BLaER1 (cell line): ENCODE measurements around the gene STX1A.

Experiments
- H3K27ac ChIP-seq: shearing (Covaris generic); formaldehyde crosslinking; 2 replicates; pipeline ENCODE4 v1.8.1; 2022
- H3K27me3 ChIP-seq: shearing (Covaris generic); formaldehyde crosslinking; 2 replicates; pipeline ENCODE4 v1.8.1; 2022
- H3K36me3 ChIP-seq: shearing (Covaris generic); formaldehyde crosslinking; 2 replicates; pipeline ENCODE4 v1.8.1; 2022
- H3K4me1 ChIP-seq: shearing (Covaris generic); formaldehyde crosslinking; 2 replicates; pipeline ENCODE4 v1.8.1; 2022
- H3K4me2 ChIP-seq: shearing (Covaris generic); formaldehyde crosslinking; 2 replicates; pipeline ENCODE4 v1.8.1; 2022
- H3K4me3 ChIP-seq: shearing (Covaris generic); formaldehyde crosslinking; 2 replicates; pipeline ENCODE4 v1.8.1; 2022
- H3K9ac ChIP-seq: shearing (Covaris generic); formaldehyde crosslinking; 2 replicates; pipeline ENCODE4 v1.8.1; 2022
- H3K9me3 ChIP-seq: shearing (Covaris generic); formaldehyde crosslinking; 2 replicates; pipeline ENCODE4 v1.8.1; 2022
- H4K20me1 ChIP-seq: shearing (Covaris generic); formaldehyde crosslinking; 2 replicates; pipeline ENCODE4 v1.8.1; 2022
- Cebpa-rat ChIP-seq: shearing (Covaris generic); IDR thresholded peaks from 2 replicates; pipeline ENCODE4 v1.8.1; 2022

The STX1A gene

DNA sequence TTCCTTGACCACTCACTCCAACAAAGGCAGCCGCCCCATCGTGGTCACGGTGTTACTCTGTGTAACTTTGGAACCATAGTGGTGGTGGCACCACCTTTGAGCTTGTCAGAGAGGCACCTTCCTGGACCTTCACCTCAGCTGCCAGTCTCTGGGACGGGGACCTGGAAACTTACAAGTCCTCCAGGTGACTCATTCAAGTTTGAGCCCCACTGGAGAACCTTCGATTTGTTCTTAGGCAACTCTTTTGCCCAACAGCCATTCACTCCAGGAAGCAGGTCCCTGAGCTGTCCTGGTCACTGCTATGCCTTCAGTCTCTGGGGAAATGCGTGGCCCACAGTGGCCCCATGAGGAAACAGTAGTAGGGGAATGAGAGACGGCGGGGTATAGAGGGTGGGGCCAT, 17.2 kb downstream of the STX1A start:
- Histone ChIP-seq H3K9me3 (no peaks in the 10 kb centered on the region), H3K27me3 (no peaks in the 10 kb centered on the region), H3K27ac (no peak overlapping the region), H3K4me1 (peaks cover 77% of the 10 kb centered on the region), H4K20me1 (peaks cover 65% of the 10 kb centered on the region), H3K4me2 (peak overlapping the region; percentile 94), H3K36me3 (peaks cover 27% of the 10 kb centered on the region), H3K9ac (no peak overlapping the region), H3K4me3 (no peak overlapping the region)
- no peak for TF ChIP-seq Cebpa-rat

DNA sequence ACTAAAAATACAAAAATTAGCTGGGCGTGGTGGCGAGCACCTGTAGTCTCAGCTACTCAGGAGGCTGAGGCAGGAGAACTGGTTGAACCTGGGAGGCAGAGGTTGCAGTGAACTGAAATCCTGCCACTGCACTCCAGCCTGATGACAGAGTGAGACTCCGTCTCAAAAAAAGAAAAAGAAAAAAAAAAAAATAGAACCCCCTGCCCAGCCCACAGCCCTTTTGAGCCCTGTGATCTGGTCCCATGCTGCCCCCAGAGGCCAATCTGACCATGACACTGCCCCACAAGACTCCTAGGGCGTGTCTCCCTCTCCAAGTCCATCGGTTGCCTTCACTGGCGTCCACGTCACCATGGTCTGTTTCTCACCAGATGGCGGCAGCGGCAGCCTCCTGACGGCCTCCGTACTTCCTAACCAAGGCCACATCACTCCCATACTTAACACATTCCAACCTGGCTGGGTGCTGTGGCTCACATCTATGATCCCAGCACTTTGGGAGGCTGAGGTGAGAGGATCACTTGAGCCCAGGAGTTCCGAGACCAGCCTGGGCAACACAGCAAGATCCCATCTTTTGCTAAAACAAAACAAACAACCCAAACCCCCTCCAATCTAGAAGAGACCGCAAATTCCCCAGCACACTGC, 18.0 kb downstream of the STX1A start:
- H4K20me1 ChIP-seq, result peaks cover 72% of the 10 kb centered on the region
- H3K27me3 ChIP-seq, result no peaks in the 10 kb centered on the region
- no peaks in the 10 kb centered on the region for H3K9me3 ChIP-seq
- H3K4me1 ChIP-seq, result peaks cover 70% of the 10 kb centered on the region
- peak overlapping the region; percentile 94 for H3K4me2 ChIP-seq
- no peak for TF ChIP-seq Cebpa-rat
- H3K27ac ChIP-seq, result no peak overlapping the region
- no peak overlapping the region for H3K9ac ChIP-seq
- H3K36me3 ChIP-seq, result peaks cover 35% of the 10 kb centered on the region
- H3K4me3 ChIP-seq, result no peak overlapping the region

DNA sequence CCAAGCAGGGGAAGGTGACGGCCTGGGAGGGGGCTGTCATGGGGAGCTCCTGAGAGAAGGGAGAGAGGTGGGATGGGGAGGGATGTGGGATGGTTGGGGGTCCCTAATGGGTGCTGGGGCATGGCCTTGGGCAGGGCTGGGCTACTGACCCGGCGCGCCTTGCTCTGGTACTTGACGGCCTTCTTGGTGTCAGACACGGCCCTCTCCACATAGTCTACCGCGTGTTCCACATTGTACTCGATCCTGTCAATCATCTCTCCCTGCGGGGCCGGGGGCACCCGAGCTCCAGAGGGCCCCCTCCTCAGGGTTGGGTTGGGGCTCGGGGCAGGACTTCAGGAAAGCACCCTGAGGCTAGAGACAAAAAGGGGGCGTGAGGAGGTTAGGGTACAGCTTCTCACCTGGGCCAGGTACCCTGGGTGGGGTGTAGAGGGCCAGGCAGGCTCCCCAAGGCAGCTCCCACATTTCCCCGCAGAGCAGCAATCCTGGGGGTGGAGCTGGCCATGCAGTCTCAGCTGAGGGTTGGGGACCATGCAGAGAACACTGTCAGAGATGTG, 18.8 kb downstream of the STX1A start:
- H3K27me3 ChIP-seq, result no peaks in the 10 kb centered on the region
- H3K4me2 ChIP-seq, result no peak overlapping the region; the same call in 1 of the 2 replicates
- H3K27ac ChIP-seq, result no peak overlapping the region
- no peak overlapping the region for H3K9ac ChIP-seq
- peaks cover 66% of the 10 kb centered on the region for H3K4me1 ChIP-seq
- H3K9me3 ChIP-seq, result no peaks in the 10 kb centered on the region
- TF ChIP-seq Cebpa-rat, result no peak
- no peak overlapping the region for H3K4me3 ChIP-seq
- peaks cover 43% of the 10 kb centered on the region for H3K36me3 ChIP-seq
- H4K20me1 ChIP-seq, result peaks cover 80% of the 10 kb centered on the region

DNA sequence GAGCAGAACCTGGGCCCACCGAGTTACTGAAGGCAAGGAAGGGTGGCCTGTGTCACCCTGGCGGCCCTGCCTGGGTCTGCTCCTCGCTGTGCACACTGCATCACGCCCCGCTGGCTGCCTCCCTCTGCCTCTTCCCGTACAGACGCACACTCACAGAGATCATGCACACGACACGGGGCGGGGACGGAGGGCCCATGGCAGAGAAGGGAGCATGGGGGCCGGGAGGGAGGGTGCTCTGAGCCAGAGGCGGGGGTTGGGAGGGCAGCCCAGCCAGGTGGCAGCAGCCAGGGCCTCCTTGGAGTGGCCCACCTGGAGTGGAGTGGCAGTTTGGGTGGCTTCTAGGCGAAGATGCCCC, 19.4 kb downstream of the STX1A start:
- Histone ChIP-seq H4K20me1 (peaks cover 87% of the 10 kb centered on the region), H3K9ac (no peak overlapping the region), H3K36me3 (peaks cover 49% of the 10 kb centered on the region), H3K4me1 (peaks cover 66% of the 10 kb centered on the region), H3K9me3 (no peaks in the 10 kb centered on the region), H3K4me2 (peak overlapping the region; percentile 64), H3K27ac (no peak overlapping the region), H3K27me3 (no peaks in the 10 kb centered on the region), H3K4me3 (no peak overlapping the region)
- no peak for TF ChIP-seq Cebpa-rat

DNA sequence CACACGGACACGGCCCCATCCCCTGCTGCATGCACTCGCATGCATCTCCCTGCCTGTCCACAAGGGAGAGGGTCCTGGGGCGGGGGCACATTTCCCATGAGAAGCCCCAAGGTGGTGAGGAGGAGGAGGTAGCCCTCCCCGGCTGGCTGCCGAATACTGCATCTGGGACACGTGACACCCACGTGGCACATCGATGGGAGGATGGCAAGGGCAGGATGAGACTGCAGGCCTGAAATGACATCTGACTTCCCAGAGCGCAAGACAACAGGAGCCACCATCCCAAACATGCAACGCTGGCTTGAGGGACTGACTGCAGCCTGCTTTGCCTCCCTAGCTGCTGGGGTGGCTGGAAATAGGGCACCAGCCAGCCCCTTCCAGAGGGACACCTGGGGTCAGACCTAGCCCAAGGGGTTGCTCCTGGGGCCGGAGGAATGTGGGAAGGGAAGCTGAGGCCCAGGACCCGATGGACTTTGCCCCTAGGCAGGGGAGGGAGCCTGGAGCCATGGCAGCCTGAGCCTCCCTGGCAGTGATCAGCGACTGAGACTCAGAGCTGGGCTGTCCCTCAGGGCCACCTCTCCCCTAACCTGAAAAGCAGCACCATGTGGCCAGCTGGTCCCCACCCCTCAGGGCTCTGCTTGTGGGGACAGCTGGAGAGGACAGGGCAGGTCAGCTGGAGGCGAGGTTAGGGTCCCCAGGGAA, 19.9 kb downstream of the STX1A start:
- Histone ChIP-seq H3K27ac (no peak overlapping the region), H3K4me3 (no peak overlapping the region), H3K27me3 (no peaks in the 10 kb centered on the region), H3K9me3 (no peaks in the 10 kb centered on the region), H3K4me1 (peaks cover 66% of the 10 kb centered on the region), H4K20me1 (peaks cover 89% of the 10 kb centered on the region), H3K4me2 (peak overlapping the region; percentile 64), H3K36me3 (peaks cover 54% of the 10 kb centered on the region), H3K9ac (no peak overlapping the region)
- no peak for TF ChIP-seq Cebpa-rat

DNA sequence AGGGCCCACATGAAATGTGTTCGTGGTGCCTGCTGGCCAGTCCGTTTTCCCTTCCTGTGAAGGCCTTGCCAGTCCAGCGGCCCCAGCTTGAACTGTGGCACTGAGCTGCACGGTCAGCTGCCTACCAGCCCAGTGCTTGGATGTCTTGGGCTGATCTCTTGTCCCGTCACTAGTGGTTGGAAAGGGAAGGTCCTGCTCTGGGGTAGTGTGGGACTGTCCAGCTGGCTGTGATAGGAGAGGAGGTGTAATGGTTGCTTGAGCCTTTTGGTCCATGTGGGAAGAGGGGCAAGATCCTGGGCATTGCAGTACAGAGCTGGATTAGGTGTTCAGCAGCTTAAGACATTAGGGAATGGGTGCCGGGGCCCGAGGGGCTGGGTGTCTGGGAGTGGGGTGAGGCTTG, 21.1 kb downstream of the STX1A start:
- no peak for TF ChIP-seq Cebpa-rat
- no peak overlapping the region for H3K4me3 ChIP-seq
- H4K20me1 ChIP-seq, result peaks cover 93% of the 10 kb centered on the region
- H3K4me2 ChIP-seq, result no peak overlapping the region
- H3K36me3 ChIP-seq, result peaks cover 65% of the 10 kb centered on the region
- H3K9me3 ChIP-seq, result no peaks in the 10 kb centered on the region
- no peaks in the 10 kb centered on the region for H3K27me3 ChIP-seq
- H3K27ac ChIP-seq, result no peak overlapping the region
- H3K4me1 ChIP-seq, result peaks cover 68% of the 10 kb centered on the region
- H3K9ac ChIP-seq, result no peak overlapping the region

DNA sequence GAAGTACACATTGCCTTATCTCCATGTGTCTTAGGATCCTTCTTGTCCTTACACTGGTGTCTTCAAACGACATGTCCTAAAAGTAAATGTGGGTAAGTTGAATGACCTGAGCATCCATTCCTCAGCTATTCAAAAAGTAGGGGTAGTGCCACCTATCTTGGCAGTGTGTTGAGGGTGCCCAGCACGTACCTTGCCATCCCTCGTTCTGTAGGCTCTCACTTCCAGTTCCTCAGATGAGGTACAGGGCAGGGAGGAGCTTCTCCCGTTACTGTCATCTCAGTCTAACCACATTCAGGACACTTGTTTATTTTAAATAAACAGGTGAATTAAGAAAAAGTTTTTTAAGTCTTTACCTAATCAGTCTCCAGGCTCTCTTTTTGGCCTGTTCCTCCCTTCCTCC, 23.1 kb downstream of the STX1A start:
- H3K4me1 ChIP-seq, result peaks cover 62% of the 10 kb centered on the region

DNA sequence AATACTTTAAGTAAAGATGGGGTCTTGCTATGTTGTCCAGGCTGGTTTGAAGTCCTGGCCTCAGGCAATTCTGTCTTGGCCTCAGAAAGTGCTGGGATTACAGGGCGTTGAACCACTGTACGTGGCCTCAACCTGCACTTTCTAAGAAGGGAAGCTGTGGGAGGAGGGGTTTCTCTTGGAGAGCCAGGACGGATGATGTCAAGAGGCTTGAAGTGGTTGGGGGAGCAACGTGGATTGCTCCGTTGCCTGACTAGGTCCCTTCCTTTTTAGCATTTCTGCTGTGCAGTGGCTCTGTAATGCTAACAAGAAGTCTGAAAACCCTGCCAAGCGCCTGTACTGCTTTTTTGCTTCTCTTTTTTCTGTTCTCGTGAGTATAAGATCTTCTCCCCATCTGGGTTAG, 28.8 kb downstream of the STX1A start:
- Histone ChIP-seq H3K27me3 (no peaks in the 10 kb centered on the region), H3K4me3 (no peak overlapping the region), H3K4me2 (no peak overlapping the region), H3K4me1 (peaks cover 36% of the 10 kb centered on the region), H3K9me3 (no peaks in the 10 kb centered on the region), H3K36me3 (peaks cover 98% of the 10 kb centered on the region), H4K20me1 (peaks cover 99% of the 10 kb centered on the region), H3K9ac (0 out of 2 replicates have a peak overlapping the region, but pooled peaks have one; percentile 19), H3K27ac (no peak overlapping the region)
- no peak for TF ChIP-seq Cebpa-rat

More for the DNA sequence above, 23.1 kb downstream of the STX1A start:
- Histone ChIP-seq H3K36me3 (peaks cover 86% of the 10 kb centered on the region), H3K4me3 (no peak overlapping the region), H3K9me3 (no peaks in the 10 kb centered on the region), H4K20me1 (peaks cover 97% of the 10 kb centered on the region), H3K9ac (no peak overlapping the region), H3K4me2 (no peak overlapping the region), H3K27me3 (no peaks in the 10 kb centered on the region), H3K27ac (no peak overlapping the region)
- no peak for TF ChIP-seq Cebpa-rat

DNA sequence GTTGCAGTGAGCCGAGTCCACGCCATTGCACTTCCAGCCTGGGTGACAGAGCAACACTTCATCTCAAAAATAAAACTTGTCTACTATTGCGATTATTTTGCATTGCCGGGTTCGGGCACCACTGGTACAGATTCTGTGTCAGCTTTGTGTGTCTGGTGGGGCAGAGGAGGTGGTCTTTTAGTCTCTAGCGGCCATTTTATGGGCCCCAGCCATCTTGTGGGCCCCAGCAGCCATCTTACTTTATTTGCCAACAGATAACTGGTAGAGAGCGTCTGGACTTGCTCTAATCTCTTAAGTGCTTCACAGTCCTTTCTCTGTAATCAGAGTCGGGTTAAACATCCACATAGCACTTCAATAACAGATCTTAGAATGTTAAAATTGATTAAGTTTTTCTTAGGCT, 31.2 kb downstream of the STX1A start:
- Histone ChIP-seq H3K4me2 (no peak overlapping the region), H3K9me3 (no peaks in the 10 kb centered on the region), H3K4me1 (peaks cover 29% of the 10 kb centered on the region), H3K27ac (no peak overlapping the region), H4K20me1 (peaks cover 86% of the 10 kb centered on the region), H3K9ac (no peak overlapping the region), H3K36me3 (peaks cover 79% of the 10 kb centered on the region), H3K27me3 (no peaks in the 10 kb centered on the region), H3K4me3 (no peak overlapping the region)
- TF ChIP-seq Cebpa-rat, result no peak

DNA sequence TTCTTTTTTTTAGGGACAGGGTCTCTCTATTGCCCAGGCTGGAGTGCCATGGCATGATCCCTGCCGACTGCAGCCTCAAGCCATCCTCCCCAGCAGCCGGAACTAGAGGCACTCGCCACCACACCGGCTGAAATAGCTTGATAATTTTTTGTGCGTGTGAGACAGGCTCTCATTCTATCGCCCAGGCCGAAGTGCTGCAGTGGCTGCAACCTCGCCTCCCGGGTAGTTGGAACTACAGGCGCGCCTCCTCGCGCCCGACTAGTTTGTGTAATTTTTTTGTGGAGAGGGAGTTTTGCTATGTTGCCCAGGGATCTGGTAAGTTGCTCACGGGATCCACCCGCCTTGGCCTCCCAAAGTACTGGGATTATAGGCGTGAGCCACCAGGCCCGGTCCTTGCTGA, 34.2 kb downstream of the STX1A start:
- peaks cover 41% of the 10 kb centered on the region for H3K4me1 ChIP-seq
- H3K27ac ChIP-seq, result no peak overlapping the region
- H4K20me1 ChIP-seq, result peaks cover 77% of the 10 kb centered on the region
- no peak for TF ChIP-seq Cebpa-rat
- H3K4me3 ChIP-seq, result no peak overlapping the region
- no peaks in the 10 kb centered on the region for H3K9me3 ChIP-seq
- H3K36me3 ChIP-seq, result peaks cover 50% of the 10 kb centered on the region
- H3K9ac ChIP-seq, result no peak overlapping the region
- peak overlapping the region; percentile 97 for H3K4me2 ChIP-seq
- H3K27me3 ChIP-seq, result no peaks in the 10 kb centered on the region
